Frontal cortex (tissue), 4 donors: ENCODE results near the gene PTGER3. TPM values are rescaled to one million over a fixed set of nuclear protein-coding genes. Genes with fewer than 3 reads are reported as not detected.

Experiments used
- DNase-seq, 2 donors: peaks; one replicate each; pipeline ENCODE4 v3.0.0; 2012; ENCODE audit warnings: low spot score in 2 of 2
- FAIRE-seq: peaks from 2 replicates; lab custom pipeline; 2012; peaks lifted over from hg19 to GRCh38; lab: Jason Lieb, UNC
- total RNA-seq: library from RNA; depleted of rRNA; stranded (reverse); fragments of >200 nt; gene quantifications from one replicate; pipeline ENCODE4 v1.2.3, GENCODE V29; 2014
- donor health status: control.
- donor health status: control.
- donor health status: control.

The PTGER3 gene
- total RNA-seq, 1 donor from 2014 or later: 2.4 TPM

DNA sequence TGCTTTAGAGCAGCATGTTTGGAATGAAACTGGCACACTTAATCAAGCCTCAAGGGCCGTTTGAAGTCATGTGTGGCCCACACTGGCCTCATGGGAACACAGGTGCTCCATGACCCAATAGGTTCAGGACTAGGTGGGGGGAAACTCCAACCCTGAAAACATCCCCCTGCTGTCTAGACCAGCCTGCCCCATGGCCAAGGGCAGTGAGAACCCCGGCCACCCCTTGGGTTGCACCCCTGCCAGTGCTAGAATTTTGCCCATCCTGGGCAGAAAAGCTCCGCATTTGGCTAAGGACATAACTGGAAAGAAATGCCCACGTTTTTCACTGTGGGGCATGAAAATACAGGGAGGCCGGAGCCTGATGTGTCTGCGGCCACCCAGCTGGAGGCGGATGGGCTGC lies 6.1 kb upstream of the PTGER3 start:
- DNase-seq: no peak
- FAIRE-seq: no peak

DNA sequence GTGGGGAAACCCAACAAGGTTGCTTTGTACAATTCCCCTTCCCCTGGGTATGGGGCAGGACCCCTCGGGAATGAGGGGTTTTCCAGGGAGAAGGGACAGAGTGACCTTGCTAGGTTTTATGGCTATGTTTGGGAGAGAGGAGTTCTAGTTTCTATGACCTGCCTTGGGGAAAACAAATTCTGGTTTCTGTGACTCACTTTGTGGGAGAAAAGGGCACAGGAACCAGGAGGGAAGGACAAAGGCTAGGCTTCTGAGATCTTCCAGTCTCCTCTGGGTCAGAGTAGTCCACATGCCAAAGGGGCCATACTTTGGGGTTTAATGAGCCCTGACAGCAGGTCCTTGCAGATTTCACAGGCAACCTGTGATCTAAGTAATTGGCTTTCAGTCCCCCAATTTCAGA lies 5.5 kb upstream of the PTGER3 start:
- DNase-seq (no peak), FAIRE-seq (no peak)

DNA sequence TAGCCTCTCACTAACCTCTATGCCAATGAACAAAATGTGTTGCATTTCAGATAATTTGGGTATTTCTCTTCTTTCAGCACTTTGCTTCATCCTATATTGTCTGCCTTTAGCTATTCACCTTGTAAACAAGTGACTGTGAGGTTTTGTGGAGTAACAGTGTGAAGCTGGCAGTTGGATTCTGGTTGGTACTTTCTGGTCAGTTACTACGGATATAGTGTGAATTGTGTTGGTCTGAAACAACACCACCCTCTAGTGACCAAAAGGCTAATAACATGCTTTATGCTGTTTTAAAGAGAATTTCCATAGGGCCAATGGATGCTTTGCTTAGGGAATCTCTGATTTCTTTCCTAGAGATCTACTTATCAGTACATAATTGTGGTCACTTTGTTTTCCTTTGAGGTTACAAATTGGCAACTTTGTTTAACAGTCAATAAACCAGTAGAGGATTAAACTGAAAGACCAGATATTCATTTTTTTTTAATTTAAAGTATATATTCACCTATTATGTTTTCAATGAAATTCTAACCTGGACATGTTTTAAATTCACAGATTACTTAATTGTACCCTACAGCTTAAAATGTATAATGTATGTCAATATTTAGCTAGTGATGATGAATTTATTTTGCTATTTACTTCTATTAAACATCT lies 2.5 kb upstream of the PTGER3 start:
- DNase-seq: peak; percentile 64 to 70
- peak; percentile 76 for FAIRE-seq

DNA sequence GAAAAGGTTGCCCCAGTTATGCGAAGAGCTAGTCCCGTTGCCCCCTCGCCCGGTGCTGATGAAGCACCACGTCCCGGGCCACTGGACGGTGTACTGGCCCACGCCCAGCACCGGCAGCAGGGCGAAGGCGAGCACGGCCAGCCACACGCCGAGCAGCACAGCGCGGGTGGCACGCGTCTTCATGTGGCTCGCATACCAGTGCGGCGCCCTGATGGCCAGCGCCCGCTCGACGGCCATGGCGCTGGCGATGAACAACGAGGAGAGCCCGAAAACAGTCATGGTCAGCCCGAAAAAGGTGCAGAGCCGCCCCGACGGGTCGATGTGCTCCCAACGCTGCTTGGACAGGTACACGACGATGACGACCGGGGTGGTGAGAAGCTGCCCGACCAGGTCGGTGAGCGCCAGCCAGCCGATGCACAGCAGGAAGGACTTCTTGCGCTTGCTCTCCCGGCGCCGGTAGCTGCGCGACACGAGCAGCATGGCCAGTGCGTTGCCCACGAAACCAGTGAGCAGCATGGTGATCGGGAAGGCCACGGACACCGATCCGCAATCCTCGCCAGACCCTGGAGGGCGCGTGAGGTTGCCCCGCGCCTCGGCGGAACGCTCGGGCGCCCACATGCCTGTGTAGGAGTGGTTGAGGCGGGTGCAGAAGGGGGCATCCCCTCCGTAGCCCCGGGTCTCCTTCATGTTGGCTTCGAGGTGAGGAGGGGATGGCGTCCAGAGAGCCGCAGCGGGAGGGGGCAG lies 553 bp downstream of the PTGER3 start:
- no peak for DNase-seq
- no peak for FAIRE-seq

DNA sequence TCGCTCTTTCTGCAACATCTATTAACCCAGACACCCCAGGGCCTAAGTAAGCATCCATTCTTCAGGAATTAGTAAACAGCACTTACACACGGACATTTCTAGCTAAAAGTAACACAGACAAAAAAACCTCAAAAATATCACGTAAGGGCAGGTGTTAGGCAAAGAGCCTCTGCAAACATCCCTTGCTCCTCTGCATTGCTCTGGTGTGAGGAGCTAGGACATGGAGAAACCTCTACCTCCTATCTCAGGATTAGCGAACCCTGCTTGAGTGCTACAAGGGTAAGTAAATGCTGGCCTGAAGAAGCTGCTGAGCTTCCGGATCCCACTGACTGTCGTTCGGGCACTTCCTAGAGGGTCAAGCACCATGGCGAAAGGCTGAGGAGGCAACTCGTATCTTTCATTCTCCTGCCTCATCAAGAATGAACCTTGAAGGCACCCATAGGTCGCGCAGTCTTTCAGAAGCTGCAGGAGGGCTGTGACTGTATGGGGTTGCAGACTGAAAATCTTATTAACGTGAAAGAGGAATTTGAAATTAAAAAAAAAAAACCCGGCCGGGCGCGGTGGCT lies 2.1 kb downstream of the PTGER3 start:
- DNase-seq (no peak), FAIRE-seq (no peak)

- DNase-seq (no peak), FAIRE-seq (no peak)
Observed at GRCh38 chr1:71044833-71045232, 2.8 kb downstream of the PTGER3 start.

DNA sequence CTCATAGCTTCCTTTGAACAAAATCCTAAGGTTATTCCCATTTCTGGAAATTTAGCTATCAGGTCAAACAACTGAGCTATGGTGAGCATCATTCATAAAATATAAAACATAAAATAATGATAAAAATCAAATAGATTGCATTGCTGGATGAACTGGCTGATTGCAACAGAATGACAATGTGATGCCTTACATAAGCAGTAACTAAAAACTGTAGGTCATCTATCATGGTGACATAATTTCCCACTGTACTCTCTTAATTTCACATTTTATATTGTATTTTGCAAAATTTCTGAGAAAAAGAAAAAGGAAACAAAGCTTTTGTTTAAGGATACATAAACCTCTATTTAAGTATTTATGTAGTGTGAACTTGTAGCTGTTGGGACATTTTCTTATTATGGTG lies 4.6 kb downstream of the PTGER3 start:
- FAIRE-seq (no peak), DNase-seq (no peak)

GRCh38 chr1:71041806-71042205 lies 5.8 kb downstream of the PTGER3 start:
- no peak for DNase-seq
- FAIRE-seq: no peak

DNA sequence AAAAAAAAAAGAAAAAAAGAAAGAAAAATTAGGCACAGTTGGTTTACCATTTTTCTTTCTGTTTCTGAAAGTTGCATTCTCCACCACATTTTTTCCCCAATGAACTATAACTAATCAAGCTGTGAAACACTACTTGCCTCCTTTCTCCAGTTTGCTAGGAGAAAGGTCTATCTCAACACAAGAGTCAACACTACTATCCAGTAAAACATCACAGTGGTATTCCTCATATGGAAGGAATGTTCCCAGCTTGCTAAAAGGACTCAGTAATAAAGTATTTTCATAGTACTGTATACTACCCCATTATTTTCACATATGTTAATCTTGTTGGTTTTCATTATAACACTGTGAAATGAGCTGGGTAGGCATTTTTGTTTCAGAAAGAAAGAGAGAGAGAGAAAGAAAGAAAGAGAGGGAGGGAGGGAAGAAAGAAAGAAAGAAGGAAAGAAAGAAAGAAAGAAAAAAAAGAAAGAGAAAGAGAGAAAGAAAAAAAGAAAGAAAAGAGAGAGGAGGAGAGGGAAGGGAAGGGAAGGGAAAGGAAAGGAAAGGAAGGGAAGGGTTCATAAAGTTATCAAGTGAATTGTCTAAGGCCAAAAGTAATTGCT lies 7.9 kb downstream of the PTGER3 start:
- DNase-seq (no peak), FAIRE-seq (no peak)

- DNase-seq: no peak
- no peak for FAIRE-seq
Observed at GRCh38 chr1:71038942-71039341, 8.7 kb downstream of the PTGER3 start.

- no peak for FAIRE-seq
- no peak for DNase-seq
Observed at GRCh38 chr1:71037829-71038620, 9.6 kb downstream of the PTGER3 start.

GRCh38 chr1:71037066-71037465 lies 10.6 kb downstream of the PTGER3 start:
- DNase-seq (no peak), FAIRE-seq (no peak)

DNA sequence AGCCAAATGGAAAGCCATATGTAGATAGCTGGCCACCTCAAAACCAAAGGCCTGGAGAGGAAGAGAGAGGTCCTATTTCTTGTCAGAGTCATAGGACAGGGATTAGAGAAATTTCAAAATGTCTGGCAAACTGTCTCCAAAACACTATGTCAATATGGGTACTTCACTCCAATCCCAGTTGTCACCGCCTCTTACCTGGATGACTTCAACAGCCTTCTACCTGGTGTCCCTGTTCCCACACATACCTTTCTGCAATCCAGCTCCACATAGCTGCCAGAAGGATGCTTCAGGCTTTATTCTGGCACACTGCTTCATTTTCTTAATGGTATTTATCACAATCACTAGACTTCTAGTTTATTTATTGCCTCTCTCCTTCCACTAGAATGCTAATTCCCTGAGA lies 14.5 kb downstream of the PTGER3 start:
- no peak for FAIRE-seq

DNA sequence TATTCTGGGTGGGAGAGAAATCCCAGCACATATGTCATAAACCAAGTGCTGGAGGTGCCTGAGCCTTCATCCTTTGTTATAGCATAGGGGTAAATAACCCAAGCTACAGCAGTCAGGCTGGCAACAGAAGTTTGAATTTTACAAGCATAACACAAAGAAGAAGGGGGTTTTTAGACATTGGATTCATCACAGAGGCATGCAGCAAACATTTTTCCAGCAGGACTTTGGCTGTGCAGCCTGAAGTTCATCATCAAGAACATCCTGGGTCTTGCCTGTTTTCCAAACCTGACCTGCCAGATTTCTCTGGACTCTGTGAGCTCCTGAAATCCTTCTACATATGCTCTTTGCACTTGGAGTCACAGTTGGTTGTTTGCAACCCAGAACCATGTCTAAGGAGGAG lies 16.2 kb downstream of the PTGER3 start:
- DNase-seq (no peak), FAIRE-seq (no peak)

More for the DNA sequence above, 14.5 kb downstream of the PTGER3 start:
- no peak for DNase-seq

- FAIRE-seq: no peak
- DNase-seq: no peak
Observed at GRCh38 chr1:71030026-71030425, 17.6 kb downstream of the PTGER3 start.

DNA sequence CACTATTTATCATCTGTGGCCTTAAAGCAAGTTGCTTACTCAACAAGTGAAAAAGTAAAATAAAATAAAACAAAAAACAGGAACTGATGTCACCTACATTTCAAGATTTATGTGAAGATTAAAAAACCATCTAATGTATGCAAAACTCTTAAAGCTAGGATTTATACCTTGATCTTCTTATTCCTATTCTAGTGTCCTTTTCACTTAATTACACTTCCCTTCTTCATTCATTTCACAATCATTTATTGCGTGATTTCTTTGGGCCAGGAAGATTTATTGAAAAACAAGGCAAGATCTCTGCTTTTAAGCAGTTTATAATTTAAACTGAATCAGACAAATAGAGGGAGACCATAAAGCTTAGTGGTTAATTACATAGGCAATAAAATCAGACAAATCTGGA lies 18.6 kb downstream of the PTGER3 start:
- no peak for FAIRE-seq

DNA sequence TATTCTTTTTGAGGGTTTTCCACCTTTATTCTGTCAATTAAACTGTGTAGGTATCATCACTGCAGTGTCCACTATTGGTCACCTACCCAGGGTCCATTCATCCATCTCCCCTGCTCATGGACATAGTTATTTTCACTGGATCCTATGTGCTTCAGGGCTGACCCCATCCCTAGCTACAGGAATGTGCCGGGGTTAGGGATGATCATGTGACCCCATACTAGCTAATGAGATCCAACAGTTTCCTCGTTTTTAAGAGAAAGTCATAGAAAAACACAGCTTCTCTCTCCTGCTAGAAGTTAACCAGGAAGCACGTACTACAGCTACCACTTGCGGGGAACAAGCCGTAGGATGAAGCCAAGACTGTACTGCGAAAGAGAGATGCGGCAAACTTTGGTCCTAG lies 19.6 kb downstream of the PTGER3 start:
- FAIRE-seq (no peak), DNase-seq (no peak)

More for the DNA sequence above, 18.6 kb downstream of the PTGER3 start:
- DNase-seq: no peak

- DNase-seq (no peak), FAIRE-seq (no peak)
Observed at GRCh38 chr1:71026093-71026492, 21.5 kb downstream of the PTGER3 start.

DNA sequence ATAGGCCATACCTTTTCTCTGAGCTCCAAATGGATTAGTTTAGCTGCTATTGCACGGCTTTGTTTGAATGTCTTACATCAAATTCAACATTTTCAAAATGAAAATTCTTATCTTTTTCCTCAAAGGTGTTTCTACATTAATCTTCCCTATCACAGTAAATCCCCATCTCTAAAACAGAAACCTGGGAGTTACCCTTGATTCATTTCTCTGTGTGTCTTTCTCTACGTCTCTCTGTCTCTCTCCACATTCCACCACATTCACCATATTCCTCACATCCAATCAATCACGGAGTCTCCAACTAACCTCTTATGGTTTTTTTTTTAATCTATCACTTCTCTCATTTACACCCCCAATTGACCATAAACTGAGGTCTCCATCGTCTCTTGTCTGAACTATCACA lies 24.1 kb downstream of the PTGER3 start:
- no peak for DNase-seq
- FAIRE-seq: no peak
